ENCODE data around the gene FBXO41. TPM values are rescaled to one million over a fixed set of nuclear protein-coding genes. Genes with fewer than 3 reads are reported as not detected.

FBXO41 gene
- total and polyA plus RNA-seq, 9 of the 15 experiments (the other 6 are each of a cell fraction or from before 2014, with no cell fraction given) = 0.21 to 8.2 (median 3.5) TPM

DNA sequence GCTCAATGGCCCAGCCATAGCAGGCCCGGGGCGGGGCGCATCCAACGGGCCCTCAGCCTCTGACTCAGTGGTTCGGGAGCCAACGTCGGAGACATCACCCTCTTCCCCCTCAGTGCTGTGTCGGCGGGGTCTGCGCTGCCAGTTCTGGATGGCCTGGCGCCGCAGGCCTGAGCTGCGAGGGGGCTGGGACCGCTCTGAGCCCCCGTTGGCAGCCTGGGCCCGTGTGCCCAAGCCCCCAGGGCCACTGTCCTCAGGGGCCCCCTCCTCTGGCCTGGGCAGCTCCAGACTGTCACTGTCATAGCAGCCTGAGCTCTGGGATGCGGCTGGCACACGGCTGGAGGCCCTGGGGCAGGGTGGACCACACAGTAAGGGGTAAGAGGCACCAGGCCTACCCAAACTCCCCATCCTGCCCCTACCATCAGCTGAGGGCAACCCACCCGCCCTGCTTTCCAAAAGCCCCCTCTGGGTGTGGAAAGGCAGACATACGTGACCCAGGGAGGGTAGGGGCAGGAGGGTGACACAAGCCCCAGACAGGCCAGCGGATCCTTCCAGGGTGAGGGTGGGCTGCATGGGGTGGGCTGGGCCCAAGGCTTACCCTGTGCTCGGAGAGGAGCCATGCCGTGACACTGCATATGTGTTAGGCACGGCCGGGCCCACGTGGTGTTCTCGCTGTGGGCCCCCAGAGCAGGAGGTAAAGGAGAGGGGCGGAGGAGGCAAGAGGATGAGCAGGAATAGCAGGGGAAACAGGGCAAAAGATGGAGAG is 18.8 kb downstream of the FBXO41 start:
- no peak overlapping the region; a peak in 1 of 4 replicates for H3K9ac ChIP-seq (ENCODE audit: insufficient read depth in 1 of 2, low read depth in 2 of 2, low read length in 2 of 2)
- TF ChIP-seq ZFP30 (CRISPR knock-in tag; IDR thresholded peaks at IDR 0.05; ENCODE audit: borderline replicate concordance) (no peak), TAL1 (IDR thresholded peaks at IDR 0.05) (no peak), CSDE1 (IDR thresholded peaks at IDR 0.05) (no peak), CHD4 (IDR thresholded peaks at IDR 0.05; ENCODE audit: insufficient read depth, insufficient replicate concordance, low read depth, low read length, poor library complexity, severe bottlenecking) (no peak), PHF21A (IDR thresholded peaks at IDR 0.05; ENCODE audit: borderline replicate concordance, low read depth) (no peak), RFX1 (IDR thresholded peaks at IDR 0.05) (no peak), ZNF699 (CRISPR knock-in tag; IDR thresholded peaks at IDR 0.05; ENCODE audit: insufficient replicate concordance) (no peak), OTX1 (CRISPR knock-in tag; IDR thresholded peaks at IDR 0.05) (no peak), ZNF384 (IDR thresholded peaks at IDR 0.05; ENCODE audit: low read depth, low read length) (no peak), ZBTB8A (IDR thresholded peaks at IDR 0.05; ENCODE audit: partially characterized antibody) (no peak), ZNF197 (CRISPR knock-in tag; IDR thresholded peaks at IDR 0.05; ENCODE audit: low read depth) (no peak), ZNF644 (tag; IDR thresholded peaks at IDR 0.05; ENCODE audit: low read depth) (no peak), BCOR (IDR thresholded peaks at IDR 0.05) (no peak), ETS2 (tag; IDR thresholded peaks at IDR 0.05; ENCODE audit: borderline replicate concordance, poor library complexity, severe bottlenecking) (no peak)
- TF ChIP-seq, protein P1, sequence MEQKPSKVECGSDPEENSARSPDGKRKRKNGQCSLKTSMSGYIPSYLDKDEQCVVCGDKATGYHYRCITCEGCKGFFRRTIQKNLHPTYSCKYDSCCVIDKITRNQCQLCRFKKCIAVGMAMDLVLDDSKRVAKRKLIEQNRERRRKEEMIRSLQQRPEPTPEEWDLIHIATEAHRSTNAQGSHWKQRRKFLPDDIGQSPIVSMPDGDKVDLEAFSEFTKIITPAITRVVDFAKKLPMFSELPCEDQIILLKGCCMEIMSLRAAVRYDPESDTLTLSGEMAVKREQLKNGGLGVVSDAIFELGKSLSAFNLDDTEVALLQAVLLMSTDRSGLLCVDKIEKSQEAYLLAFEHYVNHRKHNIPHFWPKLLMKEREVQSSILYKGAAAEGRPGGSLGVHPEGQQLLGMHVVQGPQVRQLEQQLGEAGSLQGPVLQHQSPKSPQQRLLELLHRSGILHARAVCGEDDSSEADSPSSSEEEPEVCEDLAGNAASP (IDR thresholded peaks at IDR 0.05) = no peak
- TF ChIP-seq, protein P2, sequence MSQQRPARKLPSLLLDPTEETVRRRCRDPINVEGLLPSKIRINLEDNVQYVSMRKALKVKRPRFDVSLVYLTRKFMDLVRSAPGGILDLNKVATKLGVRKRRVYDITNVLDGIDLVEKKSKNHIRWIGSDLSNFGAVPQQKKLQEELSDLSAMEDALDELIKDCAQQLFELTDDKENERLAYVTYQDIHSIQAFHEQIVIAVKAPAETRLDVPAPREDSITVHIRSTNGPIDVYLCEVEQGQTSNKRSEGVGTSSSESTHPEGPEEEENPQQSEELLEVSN (IDR thresholded peaks at IDR 0.05; ENCODE audit: borderline replicate concordance in 1 of 2, extremely low read depth in 1 of 2, insufficient read depth in 1 of 2, insufficient read length in 1 of 2, low read depth in 1 of 2, low read length in 1 of 2, poor library complexity in 1 of 2, severe bottlenecking in 1 of 2) = no peak
- H3K27ac ChIP-seq (ENCODE audit: extremely low read depth, low read depth, low read length) = no peak overlapping the region
- intact Hi-C loops (cut with micrococcal nuclease) (no loop called here), in situ Hi-C loops (cut with MboI) (no loop called here)
- peaks cover 3% of the 10 kb centered on the region; the same call in 1 of the 2 replicates for H4K20me1 ChIP-seq (replicated peaks; ENCODE audit: control insufficient read depth, insufficient read depth, low read length)
- POLR2A ChIA-PET = interaction anchor here (0.6 to 1.1 kb wide), 3 partner anchors 8 to 306 kb away, joined by 3 read pairs; no protein-coding TSS in a partner anchor
- H3K4me3 ChIP-seq = no peak overlapping the region
- H3K4me2 ChIP-seq (ENCODE audit: insufficient read depth, low read length) = no peak overlapping the region
- CTCF ChIA-PET (ENCODE audit: low intra/inter-chr PET ratio) = no interaction called here
- BruUV-seq (replicated peaks) = no TSS peak
- peaks cover 0 to 4% of the 10 kb centered on the region in 2 experiments; a peak in 1 of 5 replicates for H3K27me3 ChIP-seq (ENCODE audit: control insufficient read depth in 2 of 2, insufficient read depth in 2 of 2, low read length in 2 of 2)
- H3K9me3 ChIP-seq (replicated peaks; ENCODE audit: control insufficient read depth, insufficient read depth, low read depth, low read length) = no peaks in the 10 kb centered on the region
- DNase-seq (ENCODE audit: extremely low read depth in 1 of 4, low spot score in 3 of 4) (no peak), ATAC-seq (no peak), FAIRE-seq (no peak)
- H3K36me3 ChIP-seq (ENCODE audit: control insufficient read depth, insufficient read depth, low read length) = peaks cover 6% of the 10 kb centered on the region; the same call in 1 of the 3 replicates
- WGBS (ENCODE audit: insufficient coverage, low coverage, missing lambda C conversion rate) = 55% methylated on average over 14 of the region's 28 CpGs
- H3K79me2 ChIP-seq (ENCODE audit: control insufficient read depth, insufficient read depth, low read length) = no peaks in the 10 kb centered on the region
- no peaks in the 10 kb centered on the region for H3K9me1 ChIP-seq (ENCODE audit: control insufficient read depth, insufficient read depth, low read length)
- H2AFZ ChIP-seq (ENCODE audit: low read depth, low read length) = no peak overlapping the region
- peaks cover under 1 to 6% of the 10 kb centered on the region in 2 experiments; a peak in 2 of 5 replicates for H3K4me1 ChIP-seq (replicated peaks in 1 of 2; ENCODE audit: control insufficient read depth in 2 of 2, insufficient read depth in 2 of 2, low read length in 2 of 2)
